Raji (cell line): Measurements from ENCODE around the gene PRAMEF7.
"Not testable (repeated sequence)": the region's sequence is repeated elsewhere in the genome, so short reads cannot be mapped to it uniquely, and the experiment has no call there.

Experiments
- POLR2A ChIP-seq: IDR thresholded peaks from 2 replicates; pipeline ENCODE4 v1.6.1; 2011; ENCODE audit warnings: low read depth, low read length, control low read depth; ENCODE audit not compliant: insufficient read depth

PRAMEF7 gene

GRCh38 chr1:12916310-12916709, at the start of gene PRAMEF7:
Gene PRAMEF7 (plus strand): TSS chr1:12916610. CDS start chr1:12917693, 1,083 bp downstream.
- TF ChIP-seq POLR2A: not testable (repeated sequence)

GRCh38 chr1:12886101-12886500, 30.3 kb upstream of the PRAMEF7 start, which contains the start of gene PRAMEF4:
Gene PRAMEF4 (minus strand): TSS chr1:12886201. CDS start chr1:12883394, 2,807 bp downstream.
- TF ChIP-seq POLR2A: not testable (repeated sequence)

GRCh38 chr1:12898170-12898569, 18.2 kb upstream of the PRAMEF7 start, which contains the start of gene PRAMEF10:
Gene PRAMEF10 (minus strand): TSS chr1:12898270. CDS start chr1:12895847, 2,423 bp downstream.
- TF ChIP-seq POLR2A: not testable (repeated sequence)

DNA sequence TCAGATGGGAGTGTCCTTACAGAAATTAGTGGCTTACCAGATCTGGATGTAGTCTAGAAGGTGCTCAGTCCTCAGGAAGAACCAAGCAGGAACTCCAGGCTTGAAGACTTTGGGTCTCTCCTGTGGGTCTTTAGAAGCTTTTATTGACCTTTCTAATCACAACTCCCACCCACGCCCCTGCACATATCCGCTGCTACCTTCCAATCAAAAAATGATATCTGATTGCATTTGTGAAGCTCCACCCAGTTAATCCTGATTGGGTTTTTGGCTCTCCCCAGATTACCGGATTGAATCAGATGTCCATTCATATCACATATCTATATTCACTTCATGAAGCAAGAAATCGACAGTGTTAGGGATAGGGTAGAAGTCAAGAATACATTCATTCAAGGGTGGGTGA, 31.1 kb downstream of the PRAMEF7 start, which contains the start of gene PRAMEF6:
Gene PRAMEF6 (minus strand): TSS at position 101 of the 400 bp plus-strand sequence. CDS start 5,062 bp downstream, outside the sequence.
- not testable (repeated sequence) for TF ChIP-seq POLR2A
